SU-DHL-6 (cell line): ENCODE results near the gene SYPL2.

Experiments used
- H2AFZ ChIP-seq: fragments of 200-600 bp; sonication (generic); 2 replicates; pipeline ENCODE4 v1.6.1; 2014; ENCODE audit warnings: low read depth, mild to moderate bottlenecking, moderate library complexity, mixed read lengths, antibody characterized with exemption, low read length; ENCODE audit not compliant: severe bottlenecking
- H3F3A ChIP-seq: fragments of 200-600 bp; shearing (Covaris generic); 2 replicates; pipeline ENCODE4 v1.6.0; 2016; ENCODE audit warnings: antibody characterized with exemption, mild to moderate bottlenecking; ENCODE audit not compliant: insufficient read depth
- H3K27ac ChIP-seq: fragments of 200-600 bp; sonication (generic); 2 replicates; pipeline ENCODE4 v1.5.1; 2016; ENCODE audit warnings: low read depth, mild to moderate bottlenecking, low read length, moderate library complexity, mixed read lengths
- H3K27me3 ChIP-seq: fragments of 200-600 bp; sonication (generic), shearing (Covaris generic); 2 replicates; pipeline ENCODE4 v1.6.0; 2014; ENCODE audit warnings: mild to moderate bottlenecking, low read length
- H3K36me3 ChIP-seq: fragments of 200-600 bp; sonication (generic); 2 replicates; pipeline ENCODE4 v1.6.1; 2014; ENCODE audit warnings: mild to moderate bottlenecking, low read length, mixed read lengths
- H3K4me2 ChIP-seq: fragments of 300-600, 200-600 bp; shearing (Covaris generic), sonication (generic); 2 replicates; pipeline ENCODE4 v1.6.0; 2014; ENCODE audit warnings: low read length, low read depth, mild to moderate bottlenecking; ENCODE audit not compliant: poor library complexity, severe bottlenecking
- H3K4me3 ChIP-seq: fragments of 200-600 bp; sonication (generic); 2 replicates; pipeline ENCODE4 v1.5.1; 2014; ENCODE audit warnings: antibody characterized with exemption, low read length, mild to moderate bottlenecking, mixed read lengths; ENCODE audit not compliant: insufficient read depth, poor library complexity, severe bottlenecking
- H3K79me2 ChIP-seq: fragments of 200-600 bp; sonication (generic); 2 replicates; pipeline ENCODE4 v1.6.1; 2014; ENCODE audit warnings: mild to moderate bottlenecking, low read length, moderate library complexity; ENCODE audit not compliant: insufficient read depth
- H3K9ac ChIP-seq: fragments of 200-600 bp; sonication (generic); 2 replicates; pipeline ENCODE4 v1.7.0; 2014; ENCODE audit warnings: mild to moderate bottlenecking, low read length
- H3K9me2 ChIP-seq: fragments of 200-600 bp; sonication (generic); replicated peaks from 2 replicates; pipeline ENCODE4 v1.6.1; 2014; ENCODE audit warnings: low read length; ENCODE audit not compliant: insufficient read depth
- H3K9me3 ChIP-seq: fragments of 200-600 bp; sonication (generic); 2 replicates; pipeline ENCODE4 v1.6.1; 2014; ENCODE audit warnings: low read length, mixed read lengths; ENCODE audit not compliant: insufficient read depth
- H4K20me1 ChIP-seq: fragments of 200-600 bp; sonication (generic); 2 replicates; pipeline ENCODE4 v1.6.1; 2014; ENCODE audit warnings: low read depth, mild to moderate bottlenecking, antibody characterized with exemption, low read length, moderate library complexity, mixed read lengths
- CTCF ChIP-seq: fragments of 200-600 bp; sonication (generic); IDR thresholded peaks from one replicate; pipeline ENCODE4 v1.5.1; 2017; ENCODE audit warnings: antibody characterized with exemption, mild to moderate bottlenecking, low read length, moderate library complexity; ENCODE audit not compliant: insufficient read depth, poor library complexity, severe bottlenecking
- EZH2phosphoT487 ChIP-seq: fragments of 200-600 bp; sonication (generic), shearing (Covaris generic); conservative IDR thresholded peaks from 2 replicates; pipeline ENCODE4 v1.6.1; 2018; ENCODE audit warnings: mild to moderate bottlenecking, antibody characterized with exemption, low read length, moderate library complexity, mixed read lengths

SYPL2 gene

GRCh38 chr1:109481646-109482045 lies 15.3 kb downstream of the SYPL2 start:
- Histone ChIP-seq H3K36me3 (no peaks in the 10 kb centered on the region), H3K27ac (no peak overlapping the region), H3K4me3 (no peak overlapping the region), H3K9ac (no peak overlapping the region), H3K9me3 (no peaks in the 10 kb centered on the region), H3K27me3 (no peaks in the 10 kb centered on the region), H3K4me2 (no peak overlapping the region), H3K79me2 (peaks cover 8% of the 10 kb centered on the region; the same call in 1 of the 2 replicates), H4K20me1 (no peaks in the 10 kb centered on the region), H3K9me2 (no peaks in the 10 kb centered on the region), H2AFZ (no peak overlapping the region), H3F3A (no peaks in the 10 kb centered on the region)
- TF ChIP-seq CTCF (no peak), EZH2phosphoT487 (no peak)

- no peaks in the 10 kb centered on the region for H3F3A ChIP-seq
- H3K9me2 ChIP-seq, result no peaks in the 10 kb centered on the region
- H3K9ac ChIP-seq, result no peak overlapping the region
- H3K79me2 ChIP-seq, result peaks cover 8% of the 10 kb centered on the region; the same call in 1 of the 2 replicates
- H2AFZ ChIP-seq, result no peak overlapping the region
- no peaks in the 10 kb centered on the region for H3K27me3 ChIP-seq
- H3K36me3 ChIP-seq, result no peaks in the 10 kb centered on the region
- no peaks in the 10 kb centered on the region for H4K20me1 ChIP-seq
- H3K27ac ChIP-seq, result no peak overlapping the region
- no peak for TF ChIP-seq EZH2phosphoT487
- no peak for TF ChIP-seq CTCF
- no peak overlapping the region for H3K4me3 ChIP-seq
- H3K4me2 ChIP-seq, result no peak overlapping the region
- H3K9me3 ChIP-seq, result no peaks in the 10 kb centered on the region
Measured at GRCh38 chr1:109482242-109482641, 15.9 kb downstream of the SYPL2 start.

- no peaks in the 10 kb centered on the region for H3K9me3 ChIP-seq
- peaks cover 8% of the 10 kb centered on the region; the same call in 1 of the 2 replicates for H3K79me2 ChIP-seq
- H3K4me2 ChIP-seq, result peak overlapping the region; percentile 56
- no peaks in the 10 kb centered on the region for H3K27me3 ChIP-seq
- H3F3A ChIP-seq, result no peaks in the 10 kb centered on the region
- TF ChIP-seq EZH2phosphoT487 (no peak), CTCF (no peak)
- no peaks in the 10 kb centered on the region for H4K20me1 ChIP-seq
- H2AFZ ChIP-seq, result peak overlapping the region; percentile 72
- H3K36me3 ChIP-seq, result no peaks in the 10 kb centered on the region
- H3K9ac ChIP-seq, result peak overlapping the region; percentile 45
- peak overlapping the region; percentile 53 for H3K4me3 ChIP-seq
- no peaks in the 10 kb centered on the region for H3K9me2 ChIP-seq
- no peak overlapping the region for H3K27ac ChIP-seq
Measured at GRCh38 chr1:109482791-109483671, 16.7 kb downstream of the SYPL2 start.
